NCI-H2196 (cell line): ENCODE measurements around the gene SDK1.
"Not testable (repeated sequence)": the region's sequence is repeated elsewhere in the genome, so short reads cannot be mapped to it uniquely, and the experiment has no call there.

ENCODE experiments used
- DNase-seq: peaks from one replicate; lab custom pipeline; 2025; ENCODE audit not compliant: unreplicated experiment; lab: John Stamatoyannopoulos, UW

The SDK1 gene

GRCh38 chr7:3575753-3576531 is 274.9 kb downstream of the SDK1 start:
- DNase-seq = no peak

DNA sequence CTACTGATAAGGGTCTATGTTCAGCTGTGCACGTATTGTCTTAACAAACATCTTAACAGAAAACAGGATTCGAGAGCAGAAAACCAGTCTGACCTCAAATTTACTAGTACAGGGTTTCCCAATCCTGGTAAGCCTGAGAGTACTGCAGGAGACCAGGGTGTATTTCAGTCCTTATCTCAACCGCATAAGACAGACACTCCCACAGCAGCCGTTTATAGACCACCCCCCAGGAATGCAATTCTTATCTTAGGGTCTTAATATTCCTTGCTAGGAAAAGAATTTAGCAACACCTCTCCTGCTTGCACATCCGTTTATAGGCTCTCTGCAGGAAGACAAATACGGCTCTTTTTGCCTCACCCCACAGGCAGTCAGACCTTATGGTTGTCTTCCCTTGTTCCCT is 277.3 kb downstream of the SDK1 start:
- no peak for DNase-seq

- DNase-seq = no peak
Measured at GRCh38 chr7:3579638-3580219, 278.7 kb downstream of the SDK1 start.

GRCh38 chr7:3582145-3582544 is 281.1 kb downstream of the SDK1 start:
- DNase-seq = not testable (repeated sequence)

GRCh38 chr7:3585826-3586225 is 284.8 kb downstream of the SDK1 start:
- DNase-seq = no peak

- DNase-seq = no peak
Measured at GRCh38 chr7:3588341-3588740, 287.3 kb downstream of the SDK1 start.

DNA sequence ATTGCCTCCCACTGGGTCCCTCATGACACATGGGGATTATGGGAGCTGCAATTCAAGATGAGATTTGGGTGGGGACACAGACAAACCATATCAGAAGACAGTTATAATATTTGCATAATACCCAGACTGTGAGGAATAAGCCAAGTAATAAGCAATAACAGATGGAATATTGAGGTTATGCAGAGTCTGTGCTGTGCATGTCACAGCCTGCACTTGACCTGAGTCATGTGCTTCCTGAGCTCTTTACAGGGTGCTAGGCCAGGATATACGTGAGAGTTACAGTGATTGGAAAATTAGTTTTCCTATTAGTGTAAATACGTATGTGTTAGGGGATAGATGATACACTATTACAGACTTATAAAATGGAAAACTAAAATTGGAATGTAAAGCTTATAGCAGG is 288.7 kb downstream of the SDK1 start:
- no peak for DNase-seq

- DNase-seq = no peak
Measured at GRCh38 chr7:3591219-3591618, 290.2 kb downstream of the SDK1 start.

DNA sequence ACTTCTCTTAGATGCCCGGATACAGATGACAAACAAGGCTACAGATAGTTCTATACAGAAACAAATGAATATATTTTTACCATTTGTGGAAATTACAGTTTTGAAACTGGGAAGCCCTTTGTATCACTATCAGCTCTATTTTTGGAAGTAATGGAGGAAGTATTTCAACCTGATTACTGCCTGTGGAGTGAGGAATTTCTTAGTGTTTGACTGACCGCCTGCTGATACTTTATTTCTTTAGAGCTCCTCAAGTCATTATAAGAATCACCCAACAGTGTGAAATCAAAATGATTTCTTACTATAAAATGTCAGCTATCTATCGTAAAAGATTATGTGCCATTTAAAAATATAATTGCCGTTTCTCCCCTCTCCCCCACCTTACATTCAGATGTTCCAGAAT is 290.9 kb downstream of the SDK1 start:
- no peak for DNase-seq

DNA sequence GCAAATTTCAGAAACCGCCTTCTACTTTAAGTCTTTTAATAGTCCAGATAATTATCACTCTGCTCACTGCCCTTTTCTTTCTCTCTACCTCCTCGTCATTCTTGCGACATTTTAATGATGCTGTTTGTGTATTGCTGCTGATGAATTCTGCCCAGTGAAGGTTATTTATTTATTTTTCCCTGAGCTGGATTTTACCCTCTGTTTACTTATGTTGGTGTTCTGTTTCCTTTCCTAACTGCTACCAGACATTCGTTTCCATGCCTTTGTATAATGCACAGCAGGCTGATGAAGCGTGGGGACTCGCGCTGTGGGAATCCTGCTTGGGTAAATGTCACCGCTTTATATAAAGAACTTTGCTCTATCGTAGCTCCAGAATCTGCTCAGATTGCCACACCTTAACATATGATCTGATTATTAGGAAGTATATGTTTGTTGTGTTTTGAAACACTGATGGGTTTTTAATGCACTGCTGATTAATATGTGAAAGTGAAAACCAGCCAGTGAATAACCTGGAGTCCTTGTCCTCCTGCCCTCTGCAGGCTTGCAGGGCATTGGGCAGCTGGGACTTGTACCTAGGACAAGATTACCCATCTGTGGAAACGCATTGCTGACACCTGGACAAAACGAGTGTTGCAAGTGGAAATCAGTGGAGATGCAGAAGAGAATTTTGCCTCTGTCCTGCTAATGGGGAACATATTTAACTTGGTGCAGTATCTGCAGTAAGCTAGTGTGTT is 291.5 kb downstream of the SDK1 start:
- no peak for DNase-seq

DNA sequence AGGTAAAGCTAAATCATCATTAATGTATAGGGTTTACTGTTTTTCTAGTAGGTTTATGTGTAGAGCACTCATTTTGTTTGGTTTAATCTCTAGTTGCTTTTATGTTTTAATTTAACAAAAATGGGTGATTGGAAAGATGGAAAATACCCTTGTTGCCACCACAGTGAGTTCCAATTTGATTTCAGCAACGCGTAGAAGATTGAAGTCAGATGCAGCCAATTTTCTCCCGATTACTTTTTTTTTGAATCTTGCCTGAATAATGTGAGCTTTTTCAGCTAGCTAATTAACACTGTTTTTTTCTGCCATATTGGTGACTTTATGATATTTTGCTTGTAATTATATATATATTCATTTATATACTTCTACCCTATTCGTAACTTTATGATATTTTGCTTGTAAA is 293.8 kb downstream of the SDK1 start:
- DNase-seq = no peak

- DNase-seq = no peak
Measured at GRCh38 chr7:3598854-3599253, 297.8 kb downstream of the SDK1 start.

DNA sequence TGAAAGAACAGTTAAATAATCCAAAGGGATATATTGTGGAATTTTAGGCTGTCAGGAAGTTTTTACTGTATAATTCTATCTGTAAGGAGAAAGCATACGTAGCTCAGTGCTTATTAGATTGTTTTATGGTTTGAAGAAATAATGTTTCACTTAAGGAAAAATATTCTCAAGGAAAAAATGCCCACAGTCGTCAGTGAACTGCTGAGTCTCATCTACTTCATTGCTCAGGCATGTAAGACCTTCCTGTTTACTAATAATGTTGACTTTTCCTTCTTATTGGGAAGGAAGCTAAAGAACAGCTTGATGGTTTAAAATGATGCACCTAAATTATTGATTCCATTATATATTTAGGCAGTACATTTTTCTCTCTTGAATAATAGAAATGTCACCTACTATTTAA is 304.2 kb downstream of the SDK1 start:
- no peak for DNase-seq

- DNase-seq = no peak
Measured at GRCh38 chr7:3606436-3606835, 305.4 kb downstream of the SDK1 start.

- no peak for DNase-seq
Measured at GRCh38 chr7:3607847-3608246, 306.8 kb downstream of the SDK1 start.

DNA sequence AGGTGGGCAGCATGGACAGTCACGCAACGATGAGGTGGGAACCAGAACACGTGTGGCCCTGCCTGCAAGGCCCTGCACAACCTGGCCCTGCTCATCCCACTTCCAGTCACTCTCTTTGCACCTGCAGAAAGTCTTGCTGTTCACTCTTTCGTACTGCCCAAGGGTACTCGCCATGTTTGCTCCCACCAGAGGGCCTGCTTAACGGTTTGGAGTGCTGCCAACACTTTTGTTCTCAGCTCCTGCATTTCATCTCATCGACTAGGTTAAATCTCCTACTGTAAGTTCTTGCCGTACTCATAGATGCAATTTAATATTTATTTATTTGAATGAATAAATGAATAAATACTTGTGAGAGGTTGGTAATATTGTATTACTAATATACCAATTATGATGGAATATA is 315.3 kb downstream of the SDK1 start:
- DNase-seq = no peak

DNA sequence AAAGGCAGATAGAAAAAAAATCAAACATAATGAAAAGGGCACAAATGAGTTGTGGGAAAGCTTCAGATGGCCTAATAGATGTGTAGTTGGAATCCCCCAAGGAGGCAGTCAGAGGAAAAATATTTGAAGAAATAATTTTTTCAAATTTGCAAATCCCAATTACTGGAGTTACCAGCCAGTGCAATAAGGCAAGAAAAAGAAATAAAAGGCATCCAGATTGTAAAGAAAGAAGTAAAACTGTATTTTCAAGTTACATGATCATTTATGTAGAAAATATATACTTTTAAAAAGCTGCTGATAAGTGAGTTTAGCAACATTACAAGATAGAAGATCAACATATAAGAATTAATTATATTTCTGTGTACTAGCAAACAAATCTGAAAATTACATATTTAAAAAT is 329.0 kb downstream of the SDK1 start:
- DNase-seq = no peak

DNA sequence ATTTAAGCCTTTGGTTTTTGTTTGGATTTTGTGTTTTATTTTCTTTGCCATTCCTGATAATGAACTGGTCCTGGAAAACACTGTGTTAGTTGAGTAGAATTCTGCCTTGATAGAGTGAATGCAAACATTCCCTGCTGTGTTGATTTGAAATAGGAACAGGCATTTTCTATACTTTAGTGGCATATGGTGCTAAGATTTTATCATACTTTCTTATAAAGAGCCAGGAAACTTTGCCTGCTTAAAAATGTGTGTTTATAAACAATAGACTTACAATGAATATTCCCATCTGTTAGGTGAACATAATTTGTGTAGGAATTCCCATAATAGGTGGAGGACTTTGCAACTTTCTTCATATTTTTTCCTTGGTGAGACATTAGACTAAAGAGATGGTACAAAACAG is 333.3 kb downstream of the SDK1 start:
- no peak for DNase-seq

DNA sequence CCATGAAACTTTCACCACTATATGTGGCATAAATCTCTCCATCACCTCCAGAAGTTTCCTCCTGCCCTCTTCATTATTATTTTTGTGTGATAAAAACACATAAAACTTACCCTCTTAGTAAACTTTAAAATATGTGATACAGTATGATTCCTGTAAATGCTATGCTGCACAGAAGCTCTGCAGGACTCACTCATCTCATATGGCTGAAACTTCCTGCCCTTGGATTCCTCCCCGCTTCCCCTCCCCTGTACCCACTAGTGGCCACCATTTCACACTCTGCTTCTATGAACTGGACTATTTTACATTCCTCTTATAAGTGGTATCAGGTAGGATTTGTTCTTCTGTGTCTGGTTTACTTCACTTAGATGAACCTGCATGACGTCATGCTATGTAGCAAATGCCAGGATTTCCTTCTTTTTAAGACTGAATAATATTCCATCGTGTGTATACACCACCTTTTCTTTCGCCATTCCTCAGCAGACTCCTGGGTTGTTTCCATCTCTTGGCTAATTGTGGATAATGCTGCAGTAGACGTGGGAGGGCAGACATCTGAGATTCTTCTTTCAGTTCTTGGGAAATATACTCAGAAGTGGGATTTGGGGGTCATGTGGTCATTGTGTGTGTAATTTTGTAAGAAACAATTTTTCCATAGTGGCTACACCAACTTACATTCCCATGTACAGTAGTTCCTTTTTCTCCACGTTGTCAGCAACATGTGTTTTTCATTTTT is 335.2 kb downstream of the SDK1 start:
- DNase-seq = no peak

GRCh38 chr7:3639253-3639652 is 338.2 kb downstream of the SDK1 start:
- no peak for DNase-seq

GRCh38 chr7:3641582-3641981 is 340.5 kb downstream of the SDK1 start:
- no peak for DNase-seq

DNA sequence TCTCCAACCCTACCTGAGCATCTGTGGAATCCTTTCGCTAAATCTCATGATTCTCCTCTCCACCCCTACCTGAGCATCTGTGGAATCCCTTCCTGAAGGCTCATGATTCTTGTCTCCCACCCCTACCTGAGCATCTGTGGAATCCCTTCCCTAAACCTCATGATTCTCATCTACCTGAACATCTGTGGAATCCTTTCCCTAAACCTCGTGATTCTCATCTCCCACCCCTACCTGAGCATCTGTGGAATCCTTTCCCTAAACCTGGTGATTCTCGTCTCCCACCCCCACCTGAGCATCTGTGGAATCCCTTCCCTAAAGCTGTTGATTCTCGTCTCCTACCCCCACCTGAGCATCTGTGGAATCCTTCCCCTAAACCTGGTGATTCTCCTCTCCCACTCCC is 342.0 kb downstream of the SDK1 start:
- DNase-seq = no peak
